ENCODE data around the gene FBXW10.
A peak's percentile ranks its signal among the peaks of the same experiment; 100 is the strongest.
"Not testable (repeated sequence)": the region's sequence is repeated elsewhere in the genome, so short reads cannot be mapped to it uniquely, and the experiment has no call there.

Gene FBXW10

DNA sequence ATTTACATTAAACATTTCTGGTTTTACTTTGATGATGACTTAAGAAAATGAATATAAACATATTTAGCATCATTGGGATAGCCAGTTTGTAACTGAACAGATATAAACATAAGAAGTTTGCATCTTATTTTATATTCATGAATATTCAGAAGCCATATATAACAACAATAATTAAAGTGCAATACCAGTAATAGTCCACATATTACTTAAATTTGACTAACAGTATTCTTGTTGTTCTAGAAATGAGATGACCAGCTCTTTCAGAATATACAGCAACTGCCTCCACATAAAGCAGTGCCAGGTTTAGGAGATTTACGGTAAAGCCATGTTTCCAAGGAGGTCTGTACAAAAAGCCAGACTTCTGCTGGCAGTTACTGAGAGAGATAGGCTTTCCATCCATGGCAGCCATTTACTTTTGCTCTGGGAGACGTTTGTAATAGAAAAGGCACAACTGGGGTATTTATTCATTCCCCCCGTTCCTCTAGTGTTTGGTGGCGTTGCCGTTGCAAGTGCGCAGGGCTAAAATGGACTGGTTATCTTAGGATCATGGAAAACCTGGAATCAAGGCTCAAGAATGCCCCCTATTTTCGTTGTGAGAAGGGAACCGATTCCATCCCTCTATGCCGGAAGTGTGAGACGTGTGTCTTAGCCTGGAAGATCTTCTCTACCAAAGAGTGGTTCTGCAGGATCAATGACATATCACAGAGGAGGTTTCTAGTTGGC is at the start of gene FBXW10:
Gene FBXW10, plus strand, starts transcription at position 356 of the 723 bp plus-strand sequence. Its CDS starts 191 bp downstream, at position 547.
- POLR2A ChIA-PET; H3K4me3 ChIP-seq (ENCODE audit: low read depth, low read length); CTCF ChIA-PET; DNase-seq (ENCODE audit: low read depth, low spot score): not testable (repeated sequence)

DNA sequence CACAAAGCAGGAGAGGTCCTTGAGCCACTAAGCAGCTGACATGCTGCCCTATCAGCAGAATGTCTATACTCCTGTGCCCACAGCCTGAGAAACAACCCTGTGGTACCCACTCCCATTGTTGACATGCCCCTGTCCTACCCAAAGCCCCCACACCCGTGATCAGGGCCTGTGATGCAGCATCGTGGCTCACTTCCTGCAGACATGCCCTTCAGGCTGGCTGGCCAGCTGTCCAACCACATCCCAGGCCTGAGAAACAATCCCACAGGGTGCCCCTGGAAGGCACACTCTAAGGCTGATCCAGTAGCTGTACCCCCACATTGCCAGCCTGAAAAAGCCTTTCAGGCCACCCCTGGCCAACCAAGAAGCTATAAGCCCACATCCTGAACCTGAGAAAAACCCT is 48.7 kb upstream of the FBXW10 start:
- DNase-seq (ENCODE audit: low read depth, low spot score); POLR2A ChIA-PET; CTCF ChIA-PET; H3K4me3 ChIP-seq (ENCODE audit: low read depth, low read length): not testable (repeated sequence)

DNA sequence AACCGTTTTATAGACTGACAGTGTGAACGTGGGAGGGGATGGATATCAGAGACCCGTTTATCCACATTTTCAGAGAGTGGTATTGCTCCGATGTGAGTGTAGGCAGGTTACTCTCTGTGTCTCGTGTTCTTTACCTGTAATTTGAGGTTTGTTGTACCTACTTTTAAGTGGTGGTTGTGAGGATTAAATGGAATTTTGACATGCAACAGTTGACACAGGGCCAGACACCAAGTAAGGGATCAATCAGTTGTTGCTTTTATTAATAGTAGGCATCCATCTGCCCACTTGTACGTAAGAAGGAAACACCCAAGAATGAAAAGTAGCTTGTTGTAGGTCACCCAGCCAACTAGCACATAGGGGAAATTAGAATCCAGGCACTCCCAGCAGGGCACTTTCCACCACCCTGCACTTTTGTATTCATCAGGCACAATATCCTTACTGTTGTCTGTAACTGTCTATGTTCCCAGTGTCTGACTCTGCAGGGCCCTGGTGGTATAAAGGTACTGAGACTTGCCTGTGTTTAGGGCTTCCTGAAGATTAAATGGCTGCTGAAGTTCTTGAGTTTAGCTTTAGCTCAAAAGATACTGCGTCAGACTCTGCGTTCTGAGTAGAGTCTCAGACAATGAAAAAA is 45.3 kb upstream of the FBXW10 start:
- H3K4me3 ChIP-seq (ENCODE audit: low read depth, low read length): peak overlapping the region; percentile 59
- POLR2A ChIA-PET; CTCF ChIA-PET; DNase-seq (ENCODE audit: low read depth, low spot score): not testable (repeated sequence)

DNA sequence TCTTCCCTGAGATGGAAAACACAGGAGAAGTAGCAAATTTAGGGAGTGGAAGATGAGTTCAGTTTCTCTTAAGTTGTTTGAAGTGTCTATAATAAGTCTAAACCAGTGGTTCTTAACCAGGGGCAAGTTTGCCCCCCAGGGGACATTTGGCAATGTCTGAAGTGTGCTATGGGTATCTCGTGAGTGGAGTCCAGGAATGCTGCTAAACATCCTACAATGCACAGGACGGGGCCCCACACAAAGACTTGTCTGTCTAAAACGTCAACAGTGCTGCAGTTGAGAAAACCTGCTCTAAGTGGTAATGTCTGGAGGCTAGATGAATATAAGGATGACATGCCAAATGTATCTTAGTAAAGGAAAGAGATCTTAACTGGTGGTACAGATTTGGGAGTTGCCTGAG is 37.9 kb upstream of the FBXW10 start:
- CTCF ChIA-PET; H3K4me3 ChIP-seq (ENCODE audit: low read depth, low read length); DNase-seq (ENCODE audit: low read depth, low spot score); POLR2A ChIA-PET: not testable (repeated sequence)

- DNase-seq (ENCODE audit: low read depth, low spot score); POLR2A ChIA-PET; H3K4me3 ChIP-seq (ENCODE audit: low read depth, low read length); CTCF ChIA-PET: not testable (repeated sequence)
These were observed 35.6 kb upstream of the FBXW10 start for GRCh38 chr17:18708215-18708614.

DNA sequence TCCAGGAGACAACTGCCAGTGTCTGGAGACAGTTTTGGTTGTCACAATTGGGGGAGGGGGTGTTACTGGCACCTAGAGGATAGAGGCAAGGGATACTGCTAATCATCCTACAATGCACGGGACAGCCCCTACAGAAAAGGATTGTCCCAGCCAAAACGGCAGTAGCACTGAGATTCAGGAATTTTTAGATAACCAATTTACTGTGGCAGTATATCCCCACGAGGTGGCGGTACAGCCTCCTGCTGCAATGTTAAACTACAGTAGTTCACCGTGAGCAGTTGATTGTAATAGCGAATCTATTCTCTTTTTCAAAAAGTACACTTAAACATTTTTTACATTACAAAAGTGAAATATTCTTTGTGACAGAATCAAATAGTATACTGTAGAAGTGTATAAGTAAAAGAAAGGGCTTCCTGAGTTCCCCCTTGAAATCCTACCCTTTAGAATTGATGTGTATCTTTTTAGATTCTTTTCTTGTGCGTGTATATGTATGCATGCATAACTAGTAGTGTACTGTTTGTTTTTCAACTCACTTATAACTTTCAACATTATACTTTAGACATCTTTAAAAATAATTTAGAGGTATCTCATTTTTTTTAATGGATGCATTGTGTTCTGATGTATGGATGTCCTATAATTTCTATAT is 31.4 kb upstream of the FBXW10 start:
- CTCF ChIA-PET; DNase-seq (ENCODE audit: low read depth, low spot score): not testable (repeated sequence)
- TF ChIP-seq CTCF (IDR thresholded peaks at IDR 0.05; ENCODE audit: insufficient read depth, low read length, missing control alignments): peak; percentile 31

GRCh38 chr17:18718643-18719427 is 25.0 kb upstream of the FBXW10 start:
- H3K4me3 ChIP-seq (ENCODE audit: low read depth, low read length); CTCF ChIA-PET; DNase-seq (ENCODE audit: low read depth, low spot score); POLR2A ChIA-PET: not testable (repeated sequence)

More for the DNA sequence above, 31.4 kb upstream of the FBXW10 start:
- POLR2A ChIA-PET; H3K4me3 ChIP-seq (ENCODE audit: low read depth, low read length): not testable (repeated sequence)

DNA sequence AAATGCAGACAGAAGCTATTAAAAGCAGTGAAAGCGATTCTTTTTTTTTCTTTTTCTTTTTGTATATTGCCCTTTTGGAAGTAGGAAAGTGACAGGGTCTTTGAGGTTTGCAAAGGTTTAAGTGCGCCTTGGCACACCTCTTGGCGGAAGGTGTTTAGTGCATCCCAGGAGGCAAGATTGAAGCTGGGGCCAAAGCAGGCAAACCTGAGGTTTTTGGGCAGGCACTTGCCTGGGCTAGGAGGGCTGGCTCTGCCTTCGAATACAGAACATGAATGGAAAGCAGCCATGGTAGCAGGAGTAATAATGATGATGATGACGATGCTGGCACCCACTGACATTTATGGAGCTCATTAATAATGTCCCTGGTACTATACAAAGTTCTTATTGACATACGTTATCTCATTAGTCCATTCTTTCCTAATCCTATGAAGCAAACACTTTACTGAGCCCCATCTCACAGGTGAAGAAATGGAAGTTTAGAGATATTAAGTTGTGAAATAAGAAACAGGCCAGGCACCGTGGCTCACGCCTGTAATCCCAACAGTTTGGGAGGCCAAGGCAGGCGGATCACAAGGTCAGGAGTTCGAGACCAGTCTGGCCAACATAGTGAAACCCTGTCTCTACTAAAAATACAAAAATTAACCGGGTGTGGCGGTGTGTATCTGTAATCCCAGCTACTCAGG is 24.3 kb upstream of the FBXW10 start:
- H3K4me3 ChIP-seq (ENCODE audit: low read depth, low read length); CTCF ChIA-PET; DNase-seq (ENCODE audit: low read depth, low spot score); POLR2A ChIA-PET: not testable (repeated sequence)

DNA sequence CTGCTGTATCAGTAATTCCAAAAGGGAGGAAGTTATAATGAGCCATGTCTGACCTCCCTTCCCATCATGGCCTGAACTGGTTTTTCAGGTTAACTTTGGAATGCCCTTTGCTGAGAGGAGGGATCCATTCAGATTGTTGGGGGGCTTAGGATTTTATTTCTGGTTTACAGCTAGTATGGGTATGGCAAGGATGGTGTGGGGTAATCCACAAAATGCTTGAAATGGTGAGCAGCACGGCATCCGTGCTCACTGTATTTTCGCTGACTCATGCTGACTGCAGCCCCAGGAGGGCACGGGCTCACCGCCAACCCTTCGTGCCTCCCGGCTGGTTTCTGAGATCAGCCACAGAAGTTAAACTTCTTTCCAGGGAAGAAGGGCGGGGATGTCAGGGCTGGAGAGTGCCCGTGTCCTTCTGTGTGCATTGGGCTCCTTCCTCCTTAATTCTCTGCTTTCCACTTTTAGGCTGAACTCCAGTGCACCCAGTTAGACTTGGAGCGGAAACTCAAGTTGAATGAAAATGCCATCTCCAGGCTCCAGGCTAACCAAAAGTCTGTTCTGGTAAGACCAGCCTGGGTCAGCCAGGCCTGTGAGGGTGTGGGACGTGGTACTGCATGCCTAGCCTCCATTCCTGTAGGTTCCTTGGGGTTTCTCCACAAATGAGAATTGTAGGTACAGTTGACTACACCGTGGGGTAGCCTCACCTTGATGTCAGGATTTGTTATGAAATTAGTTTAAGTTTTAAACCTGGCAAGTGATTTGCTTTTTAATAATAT is 21.9 kb upstream of the FBXW10 start:
- H3K4me3 ChIP-seq (ENCODE audit: low read depth, low read length); CTCF ChIA-PET; POLR2A ChIA-PET; DNase-seq (ENCODE audit: low read depth, low spot score): not testable (repeated sequence)

GRCh38 chr17:18722612-18723011 is 21.2 kb upstream of the FBXW10 start:
- DNase-seq (ENCODE audit: low read depth, low spot score); H3K4me3 ChIP-seq (ENCODE audit: low read depth, low read length); POLR2A ChIA-PET; CTCF ChIA-PET: not testable (repeated sequence)

DNA sequence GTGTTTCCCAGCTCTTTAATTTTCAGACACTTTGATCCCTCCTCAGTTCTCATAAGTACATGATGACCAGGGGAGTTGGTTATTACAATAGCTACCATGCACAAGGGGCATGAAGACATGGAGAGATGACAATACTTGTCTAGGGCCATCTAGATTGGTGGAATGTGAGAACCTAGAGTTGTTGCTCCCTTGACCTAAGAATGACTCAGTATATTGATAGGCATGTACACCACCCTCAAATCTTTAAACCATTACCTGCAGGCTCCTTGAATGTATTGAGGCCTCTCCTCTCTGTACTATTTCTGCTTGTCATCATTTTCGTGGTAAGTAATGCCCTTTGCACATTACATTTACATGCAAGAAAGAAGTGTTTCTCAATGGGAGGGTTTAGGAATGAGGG is 20.3 kb upstream of the FBXW10 start:
- H3K4me3 ChIP-seq (ENCODE audit: low read depth, low read length); DNase-seq (ENCODE audit: low read depth, low spot score); CTCF ChIA-PET; POLR2A ChIA-PET: not testable (repeated sequence)

DNA sequence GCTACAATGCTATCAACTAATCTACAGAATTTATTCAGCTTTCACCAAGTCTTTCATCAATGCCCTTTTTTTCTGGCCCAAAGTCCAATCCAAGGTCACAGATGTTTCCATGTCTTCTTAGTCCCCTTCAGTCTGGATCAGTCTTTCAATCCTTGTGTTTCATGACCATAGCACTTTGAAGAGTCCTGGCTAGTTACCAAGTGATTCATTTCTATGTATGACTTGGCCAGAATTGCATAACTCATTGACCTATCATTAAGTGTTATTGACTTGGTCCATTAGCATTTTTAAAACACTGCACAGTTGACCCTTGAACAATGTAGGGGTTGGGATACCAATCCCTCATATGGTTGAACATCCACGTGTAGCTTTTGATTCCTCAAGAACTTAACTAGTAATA is 11.4 kb upstream of the FBXW10 start:
- H3K4me3 ChIP-seq (ENCODE audit: low read depth, low read length); DNase-seq (ENCODE audit: low read depth, low spot score); POLR2A ChIA-PET; CTCF ChIA-PET: not testable (repeated sequence)

DNA sequence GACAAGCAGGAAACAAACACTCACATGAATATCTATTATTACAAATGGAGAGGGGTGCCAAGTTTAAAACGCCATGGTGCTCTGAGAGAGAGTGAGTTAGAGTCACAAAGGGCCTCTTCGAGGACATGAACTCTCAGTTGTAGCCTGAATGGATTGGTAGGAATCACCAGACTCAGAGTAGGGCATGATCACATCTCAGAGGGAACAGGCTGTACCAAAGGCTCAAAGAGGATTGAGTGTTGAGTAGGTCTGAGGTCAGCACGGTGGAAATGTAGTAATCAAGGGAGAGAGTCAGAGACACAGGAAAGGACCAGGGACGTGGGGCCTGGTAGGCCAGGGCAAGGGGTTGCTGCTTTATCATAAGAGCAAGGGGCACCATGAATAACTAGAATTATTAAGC is 10.5 kb upstream of the FBXW10 start:
- POLR2A ChIA-PET; H3K4me3 ChIP-seq (ENCODE audit: low read depth, low read length); DNase-seq (ENCODE audit: low read depth, low spot score); CTCF ChIA-PET: not testable (repeated sequence)

GRCh38 chr17:18739616-18740391 is 4.0 kb upstream of the FBXW10 start:
- POLR2A ChIA-PET; CTCF ChIA-PET; DNase-seq (ENCODE audit: low read depth, low spot score); H3K4me3 ChIP-seq (ENCODE audit: low read depth, low read length): not testable (repeated sequence)

Measured in AG04449 (cell line).